ENCODE data around the gene UBE2D2.

UBE2D2 gene

DNA sequence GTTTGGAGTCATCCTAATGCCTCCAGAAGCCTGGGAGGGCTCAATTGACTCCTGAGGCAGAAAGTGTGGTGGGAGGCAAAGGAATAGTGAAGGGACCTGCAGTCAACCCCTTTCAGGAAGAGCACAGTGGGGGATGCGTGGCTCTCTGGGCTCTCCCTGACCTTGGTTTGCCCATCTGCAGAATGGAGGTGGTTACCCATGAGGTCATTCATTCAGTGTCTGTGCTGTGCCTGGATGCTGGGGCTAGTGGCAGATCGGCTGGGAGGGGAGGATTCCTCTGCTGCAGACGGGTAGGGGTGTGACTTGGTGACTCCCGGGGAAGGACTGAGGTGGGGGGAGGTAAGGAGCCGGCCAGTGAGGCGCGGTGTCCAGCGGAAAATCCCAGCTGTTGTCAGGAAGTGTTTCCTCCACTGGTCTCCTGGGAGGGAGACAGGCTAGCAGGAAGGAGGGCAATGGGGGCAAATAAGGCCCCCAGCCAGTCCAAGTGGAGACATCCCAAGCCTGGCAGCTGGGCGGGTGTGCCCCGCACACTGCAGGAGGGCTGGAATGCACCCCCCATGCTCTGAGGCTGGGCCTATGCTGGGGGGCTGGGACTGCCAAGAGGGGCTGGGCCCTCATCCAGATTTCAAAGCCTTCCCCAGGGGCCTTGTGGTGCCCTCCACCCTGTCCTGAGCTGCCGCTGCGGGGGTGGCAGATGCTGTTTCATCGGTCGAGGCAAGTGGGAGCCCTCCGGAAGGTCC lies 98.0 kb downstream of the UBE2D2 start:
- DNase-seq (ENCODE audit: extremely low read depth in 1 of 2, low read depth in 1 of 2), result no peak

DNA sequence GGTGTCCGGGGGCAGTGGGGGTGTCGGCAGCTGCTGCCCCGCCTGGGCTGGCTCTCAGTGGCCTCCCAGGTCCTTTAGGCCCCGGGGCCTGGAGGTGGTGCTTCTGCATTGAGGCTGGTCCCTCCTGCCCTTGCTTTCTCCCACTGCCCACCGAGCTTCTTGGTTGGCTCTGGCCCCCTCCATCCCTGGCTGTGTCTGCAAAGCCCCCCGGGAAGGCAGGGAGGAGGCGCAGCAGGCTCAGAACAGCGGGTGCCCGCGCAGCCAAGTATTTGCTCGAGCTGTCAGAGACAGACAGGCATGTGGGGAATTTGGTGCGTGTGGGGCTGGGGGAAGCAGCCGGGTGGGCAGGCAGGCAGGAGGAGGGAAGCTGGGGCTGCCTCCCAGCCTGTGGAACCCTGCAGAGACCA lies 98.6 kb downstream of the UBE2D2 start:
- no peak for DNase-seq (ENCODE audit: extremely low read depth in 1 of 2, low read depth in 1 of 2)

DNA sequence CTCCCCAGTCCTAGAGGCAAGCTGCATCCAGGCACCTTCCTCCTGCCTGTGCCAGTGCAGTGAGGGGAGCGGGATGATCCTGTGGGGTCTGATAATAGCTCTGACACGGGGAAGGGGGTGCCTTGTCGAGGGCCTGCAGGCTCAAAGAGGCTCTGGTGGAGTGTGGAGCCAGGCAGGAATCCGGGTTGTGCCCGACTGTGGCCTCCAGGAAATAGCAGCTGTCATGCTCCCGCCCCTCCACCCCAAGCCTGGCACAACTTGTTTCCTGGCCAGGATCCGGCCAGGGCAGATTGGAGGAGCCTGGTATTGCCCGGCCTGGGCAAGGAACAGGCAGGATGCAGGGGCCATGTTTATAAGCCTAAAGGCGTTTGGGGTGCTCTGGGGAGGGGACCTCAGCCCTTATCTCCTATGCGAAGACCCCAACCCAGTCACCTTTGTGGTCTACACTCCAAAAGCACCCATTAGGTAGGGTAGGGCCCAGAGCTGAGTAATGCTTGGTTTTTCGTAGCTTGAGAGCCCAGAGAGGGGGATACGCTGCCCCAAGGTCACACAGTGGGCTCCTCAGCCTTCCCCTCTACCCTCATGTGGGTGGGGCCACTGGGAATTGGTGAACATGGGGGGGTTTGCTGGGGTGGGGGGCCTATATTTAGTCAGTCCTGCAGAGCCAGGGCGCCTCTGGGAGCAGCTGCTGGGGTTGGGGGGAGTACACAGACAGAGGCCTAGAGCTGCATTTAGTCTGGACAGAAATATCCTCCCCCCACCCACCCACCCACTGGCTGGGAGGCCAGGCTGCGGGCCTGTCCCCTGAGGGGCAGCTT lies 99.2 kb downstream of the UBE2D2 start:
- DNase-seq (ENCODE audit: extremely low read depth in 1 of 2, low read depth in 1 of 2), result no peak

DNA sequence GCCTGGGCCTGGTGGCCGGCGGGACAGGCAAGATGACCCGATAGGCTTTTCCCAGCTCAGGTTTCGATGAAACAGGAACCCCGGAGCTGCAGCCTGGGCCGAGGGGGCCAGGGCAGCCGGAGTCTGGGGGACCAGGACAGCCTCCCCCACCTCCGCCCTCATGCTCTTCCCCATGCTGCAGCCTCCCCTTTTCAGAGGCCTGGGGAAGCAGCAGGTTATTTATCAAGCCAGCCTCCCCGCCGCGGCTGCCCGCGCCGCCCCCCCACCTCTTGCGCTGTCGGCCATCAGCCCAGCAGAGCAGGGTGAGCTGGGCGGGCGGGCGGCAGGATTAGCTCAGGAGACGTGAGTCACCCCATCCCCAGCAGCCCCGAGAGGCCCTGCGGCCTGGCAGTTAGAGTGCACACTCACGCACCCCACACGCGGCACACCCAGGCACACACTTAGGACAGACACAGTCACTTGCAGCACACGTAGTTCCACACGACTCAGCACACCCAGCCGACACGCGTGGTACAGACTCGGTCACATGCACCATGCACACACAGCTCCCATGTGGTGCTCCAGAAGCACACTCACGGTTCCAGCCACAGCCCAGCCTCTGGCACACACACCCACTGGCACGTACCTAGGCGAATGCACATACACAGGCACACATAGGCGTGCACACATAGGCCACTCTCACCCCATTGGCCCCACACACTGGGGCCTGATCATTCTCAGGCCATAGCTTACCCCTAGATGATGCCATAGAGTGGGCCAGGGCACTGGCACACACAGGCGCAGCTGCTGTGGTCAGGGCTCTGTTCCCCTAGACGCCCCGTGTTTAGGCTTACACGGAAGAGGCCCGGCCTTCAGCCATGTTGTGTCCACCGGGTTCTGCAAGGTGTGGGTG lies 100.0 kb downstream of the UBE2D2 start:
- no peak for DNase-seq (ENCODE audit: extremely low read depth in 1 of 2, low read depth in 1 of 2)

DNA sequence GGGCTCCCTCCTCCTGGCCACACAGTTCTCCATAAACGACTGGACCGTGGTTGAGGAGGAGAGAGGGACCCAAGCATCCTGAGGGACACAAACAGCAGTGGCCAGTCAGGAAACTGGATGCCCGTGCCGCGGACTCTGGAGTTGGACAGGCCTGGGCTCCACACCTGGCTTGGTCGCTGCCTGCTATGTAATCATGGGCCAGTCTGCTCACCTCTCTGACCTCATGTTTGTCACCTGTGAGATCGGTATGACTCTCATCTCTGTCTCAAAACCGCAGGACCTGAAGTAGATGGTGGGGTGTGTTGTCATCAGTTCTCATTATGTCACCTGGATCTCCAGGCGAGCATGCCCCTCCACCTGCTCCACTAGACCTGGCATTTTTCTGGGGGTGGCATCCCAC lies 101.5 kb downstream of the UBE2D2 start:
- no peak for DNase-seq (ENCODE audit: extremely low read depth in 1 of 2, low read depth in 1 of 2)

DNA sequence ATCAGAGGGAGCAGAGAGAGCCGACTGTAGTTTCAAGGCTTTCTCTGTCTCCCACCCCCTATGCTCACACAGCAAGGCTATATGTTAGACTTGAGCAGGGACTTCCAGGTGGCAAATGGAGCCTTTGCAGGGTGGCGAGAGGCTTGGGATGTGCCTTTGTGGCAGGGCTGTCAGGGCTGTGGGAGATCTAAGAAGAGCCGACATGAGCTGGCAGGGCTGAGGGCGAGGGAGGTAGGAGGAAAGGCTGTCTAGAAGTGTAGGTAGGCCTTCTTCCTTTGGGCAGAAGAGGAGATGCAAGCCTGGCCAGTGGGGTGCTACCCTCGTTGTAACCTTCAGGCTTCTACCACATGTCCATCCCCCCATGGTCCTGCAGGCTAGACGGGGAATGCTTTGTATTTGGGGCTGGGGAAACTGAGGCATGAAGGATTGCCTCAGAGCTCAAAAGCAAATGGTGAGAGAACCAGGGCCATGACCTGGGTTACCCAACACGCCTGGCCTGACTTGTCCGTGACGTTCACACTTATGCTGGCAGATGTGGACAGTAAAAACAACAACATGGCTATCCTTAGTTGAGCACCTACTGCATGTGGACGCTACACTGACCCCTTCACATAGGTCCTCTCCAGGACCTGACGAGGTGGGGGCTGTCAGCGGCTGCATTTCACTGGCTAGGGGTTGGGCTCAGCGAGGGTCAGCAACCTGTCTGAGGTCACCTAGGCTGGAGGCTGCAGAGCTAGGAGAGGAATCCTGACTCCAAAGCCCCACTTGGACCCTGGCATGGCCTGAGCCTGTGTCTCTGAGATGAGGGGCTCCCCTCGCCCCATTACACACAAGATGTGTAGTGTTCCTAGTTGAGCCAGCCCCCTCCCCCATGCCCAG lies 102.3 kb downstream of the UBE2D2 start:
- no peak for DNase-seq (ENCODE audit: extremely low read depth in 1 of 2, low read depth in 1 of 2)

DNA sequence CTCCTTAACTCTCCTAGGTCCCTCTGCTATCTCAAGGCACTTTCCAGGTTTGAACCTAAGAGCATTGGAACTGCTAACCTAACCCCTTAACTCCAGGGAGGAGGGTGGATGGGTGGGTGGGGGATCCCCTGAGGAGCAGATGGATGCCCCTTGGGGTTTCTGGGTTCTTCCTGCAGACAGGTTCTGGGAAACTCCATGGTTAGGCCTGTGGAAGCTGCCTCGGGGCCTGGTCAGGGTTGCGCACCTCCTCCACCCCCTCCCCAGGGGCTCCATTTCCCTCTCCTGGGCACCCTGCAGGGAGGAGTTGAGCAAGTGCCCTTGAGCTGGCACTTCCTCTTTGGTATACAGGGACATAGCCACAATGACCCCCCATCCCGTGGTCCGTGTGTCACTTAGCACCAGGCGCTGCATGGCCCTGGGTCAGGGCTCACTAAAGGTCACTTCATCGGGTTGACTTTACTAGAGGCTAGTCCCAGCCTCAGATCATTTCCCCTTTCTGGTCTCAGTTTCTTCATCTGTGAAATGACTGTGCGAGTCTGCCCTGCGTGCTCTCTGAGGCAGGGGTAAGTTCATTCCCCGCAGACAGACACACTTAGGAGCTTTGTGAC lies 103.1 kb downstream of the UBE2D2 start:
- no peak for DNase-seq (ENCODE audit: extremely low read depth in 1 of 2, low read depth in 1 of 2)

DNA sequence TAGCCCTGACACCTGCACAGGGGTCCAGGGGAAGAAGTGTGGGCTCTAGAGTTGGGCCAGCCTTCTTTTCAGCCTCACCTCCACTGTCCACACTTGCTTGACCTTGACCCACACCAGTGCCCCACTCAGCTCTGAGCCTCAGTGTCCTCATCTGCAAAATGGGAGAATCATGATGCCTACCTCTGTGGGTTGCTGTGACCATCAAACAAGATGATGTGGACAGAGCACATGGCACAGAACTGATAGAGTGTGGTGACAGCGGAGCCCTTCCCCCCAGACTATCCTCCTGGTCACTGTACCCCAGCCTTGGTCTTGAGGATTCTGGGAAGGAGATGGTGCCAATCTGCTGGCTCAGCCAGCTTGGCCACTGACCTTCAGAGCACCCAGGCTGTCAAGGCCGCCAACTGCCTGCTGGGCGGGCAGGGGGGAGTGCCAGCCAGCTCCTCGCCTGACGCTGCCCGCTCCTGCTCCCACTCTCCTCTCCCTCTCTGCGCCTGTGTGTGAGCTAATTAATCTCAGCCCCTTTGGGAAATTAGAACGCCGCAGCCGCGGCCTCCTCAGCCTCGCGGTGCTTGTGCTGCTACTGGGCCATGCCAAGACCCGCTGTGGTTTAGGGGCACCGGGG lies 103.7 kb downstream of the UBE2D2 start:
- DNase-seq (ENCODE audit: extremely low read depth in 1 of 2, low read depth in 1 of 2), result no peak

DNA sequence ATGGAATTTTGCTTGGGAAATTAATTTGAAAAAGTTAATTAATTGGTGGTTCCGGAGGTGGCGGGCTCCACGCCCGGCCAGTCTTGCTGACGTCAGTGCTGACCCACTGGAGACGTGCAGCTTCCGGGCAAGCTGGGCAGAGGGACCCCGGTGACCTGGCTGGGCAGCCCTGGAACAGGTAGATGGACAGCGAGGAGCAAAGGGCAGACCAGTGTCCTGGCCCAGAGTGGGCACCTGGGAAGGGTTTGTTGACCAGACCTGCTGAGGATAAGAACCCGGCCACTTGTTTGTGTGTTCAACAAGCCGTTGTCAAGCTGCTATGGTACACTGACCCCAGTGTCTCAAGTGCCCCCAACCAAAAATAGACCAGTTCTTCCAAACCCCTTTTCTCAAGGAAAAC lies 104.5 kb downstream of the UBE2D2 start:
- DNase-seq (ENCODE audit: extremely low read depth in 1 of 2, low read depth in 1 of 2), result no peak

DNA sequence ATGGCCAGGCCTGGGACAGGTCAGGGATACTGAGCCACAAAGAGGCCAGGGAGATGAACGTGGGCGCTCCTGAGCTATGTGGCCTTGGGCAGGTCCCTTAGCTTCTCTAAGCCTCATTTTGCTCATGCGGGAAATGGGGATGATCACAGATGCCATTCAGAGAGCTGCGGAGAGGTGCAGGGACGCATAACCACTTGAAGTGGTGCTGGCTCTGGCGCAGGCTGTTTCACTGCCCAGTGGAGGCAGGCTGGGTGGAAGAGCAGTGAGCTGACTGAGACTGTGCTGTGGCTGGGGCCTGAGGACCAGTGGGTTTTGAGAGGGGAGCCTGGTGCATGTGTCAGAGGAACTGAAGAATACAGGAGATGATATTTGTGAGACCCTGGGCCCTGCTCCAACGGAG lies 105.4 kb downstream of the UBE2D2 start:
- no peak for DNase-seq (ENCODE audit: extremely low read depth in 1 of 2, low read depth in 1 of 2)

DNA sequence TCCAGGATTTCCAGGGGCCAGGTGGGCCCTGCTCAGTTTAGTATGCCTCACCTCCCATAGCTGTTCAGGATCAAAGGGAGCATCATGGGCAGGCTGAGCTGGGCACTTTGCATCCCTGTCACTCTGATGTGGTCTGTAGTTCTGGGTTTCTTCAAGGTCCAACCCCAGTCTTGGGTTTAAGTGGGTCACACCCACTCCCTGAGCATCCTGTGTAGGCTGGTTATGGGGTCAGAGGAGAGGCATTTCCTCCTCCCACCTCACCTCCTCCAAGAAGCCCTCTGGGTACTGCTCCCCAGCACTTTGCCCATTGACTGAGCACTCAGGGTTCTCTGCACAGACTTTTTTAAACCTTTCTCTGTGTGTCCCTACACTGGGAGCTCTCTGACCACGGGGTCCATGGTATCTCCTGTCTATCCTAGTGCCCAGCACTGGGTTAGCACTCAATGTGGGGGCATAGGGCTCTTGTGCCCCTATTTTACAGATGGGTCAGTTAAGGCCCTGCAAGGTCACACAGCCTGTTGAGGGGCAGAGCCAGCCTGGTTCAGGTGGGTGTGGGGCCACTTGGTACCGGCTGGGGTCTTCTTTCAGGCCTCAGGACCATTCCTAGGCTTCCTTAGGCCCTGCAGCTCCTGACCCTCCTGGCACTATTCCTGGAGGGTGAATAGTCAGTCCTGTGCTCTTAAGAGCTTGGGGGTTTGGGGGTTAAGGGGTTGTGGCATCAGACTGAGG lies 106.0 kb downstream of the UBE2D2 start:
- DNase-seq (ENCODE audit: extremely low read depth in 1 of 2, low read depth in 1 of 2), result no peak

DNA sequence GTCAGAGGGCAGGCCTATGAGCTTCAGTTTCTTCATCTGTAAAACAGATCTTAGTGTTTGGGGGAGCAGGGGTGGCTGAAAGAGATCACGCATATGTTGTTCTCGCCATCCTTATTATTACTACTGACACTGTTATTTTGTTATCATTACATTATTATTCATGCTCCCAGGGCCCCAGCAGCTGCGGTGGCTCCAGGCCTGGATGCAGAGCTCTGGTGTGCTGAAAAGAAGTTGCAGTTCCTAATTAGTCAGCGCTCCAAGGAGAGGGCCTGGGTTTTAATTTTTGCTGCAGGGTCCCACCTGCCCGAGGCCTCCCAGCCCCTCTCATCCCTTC lies 106.6 kb downstream of the UBE2D2 start:
- DNase-seq (ENCODE audit: extremely low read depth in 1 of 2, low read depth in 1 of 2), result no peak

DNA sequence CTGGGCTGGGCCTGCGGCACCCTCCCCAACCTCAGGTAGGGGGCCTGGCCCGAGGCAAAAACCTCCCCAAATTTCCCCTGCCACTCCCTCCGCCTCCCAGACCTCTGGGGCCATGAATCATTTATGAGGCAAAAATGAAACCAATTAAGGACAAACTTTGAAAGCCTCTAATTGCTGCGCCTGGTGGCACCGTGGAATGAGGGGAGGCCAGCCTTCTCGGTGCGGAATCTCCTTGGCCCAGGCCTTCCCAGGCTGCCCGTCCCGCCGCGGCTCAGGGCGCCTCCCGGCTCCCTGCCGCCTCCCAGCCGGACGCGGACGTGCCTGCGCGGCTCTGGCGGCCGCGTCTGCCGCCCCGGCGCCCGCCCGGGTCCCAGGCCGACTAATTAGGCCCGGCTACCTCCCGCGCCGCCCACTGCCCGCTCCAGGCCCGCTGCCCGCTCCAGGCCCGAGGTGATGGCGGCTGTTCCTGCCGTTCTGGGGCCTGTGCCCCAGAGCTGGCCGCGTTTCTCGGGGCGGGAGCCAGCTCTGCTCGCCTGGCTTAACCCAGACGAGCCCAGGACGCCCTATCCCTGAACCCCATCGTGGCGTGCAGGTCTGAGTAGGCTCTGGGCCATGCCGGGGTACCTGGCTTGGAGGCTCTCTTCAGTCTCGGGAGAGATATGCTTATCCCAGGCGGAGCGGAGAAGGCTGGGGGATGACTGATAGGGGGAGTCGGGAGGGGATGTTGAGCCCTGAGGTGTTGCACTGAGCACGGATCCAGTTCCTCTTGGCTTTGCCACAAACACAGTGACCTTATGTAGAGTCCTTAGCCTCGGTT lies 107.1 kb downstream of the UBE2D2 start:
- no peak for DNase-seq (ENCODE audit: extremely low read depth in 1 of 2, low read depth in 1 of 2)

DNA sequence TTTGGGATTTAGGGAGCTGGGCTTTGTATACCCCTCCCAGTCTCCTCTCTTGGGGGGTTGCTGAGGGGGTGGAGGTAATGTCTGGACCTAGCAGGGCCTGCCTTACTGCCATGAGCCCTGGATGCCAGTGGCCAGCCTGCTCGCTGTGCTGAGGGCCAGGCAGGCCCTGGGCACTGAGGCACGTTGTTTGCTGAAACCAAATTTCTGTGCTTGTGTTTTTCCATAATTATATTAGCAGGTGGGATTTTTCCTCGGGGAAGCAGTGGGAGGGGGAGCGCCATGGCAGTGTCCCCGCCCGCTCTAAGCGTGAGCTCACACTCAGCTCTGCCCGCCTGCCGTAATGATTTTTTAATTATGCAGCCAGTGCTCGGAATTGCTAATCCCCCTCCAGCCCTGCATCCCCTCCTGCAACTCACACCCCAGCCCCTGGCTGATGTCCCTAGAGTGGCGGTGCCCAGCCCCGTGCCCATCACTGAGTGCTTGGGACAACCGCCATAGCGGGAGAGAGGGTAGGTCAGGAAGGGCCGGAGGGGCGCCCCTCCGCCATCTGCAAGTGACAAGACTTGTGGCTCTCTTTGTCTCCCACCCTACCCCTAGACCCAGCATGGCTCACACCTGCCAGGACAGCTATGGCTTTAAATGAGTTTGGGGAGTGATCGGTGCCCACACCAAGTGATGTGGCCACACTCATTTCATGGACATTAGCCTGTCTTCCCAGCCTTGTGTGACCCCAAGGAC lies 108.0 kb downstream of the UBE2D2 start:
- no peak for DNase-seq (ENCODE audit: extremely low read depth in 1 of 2, low read depth in 1 of 2)

DNA sequence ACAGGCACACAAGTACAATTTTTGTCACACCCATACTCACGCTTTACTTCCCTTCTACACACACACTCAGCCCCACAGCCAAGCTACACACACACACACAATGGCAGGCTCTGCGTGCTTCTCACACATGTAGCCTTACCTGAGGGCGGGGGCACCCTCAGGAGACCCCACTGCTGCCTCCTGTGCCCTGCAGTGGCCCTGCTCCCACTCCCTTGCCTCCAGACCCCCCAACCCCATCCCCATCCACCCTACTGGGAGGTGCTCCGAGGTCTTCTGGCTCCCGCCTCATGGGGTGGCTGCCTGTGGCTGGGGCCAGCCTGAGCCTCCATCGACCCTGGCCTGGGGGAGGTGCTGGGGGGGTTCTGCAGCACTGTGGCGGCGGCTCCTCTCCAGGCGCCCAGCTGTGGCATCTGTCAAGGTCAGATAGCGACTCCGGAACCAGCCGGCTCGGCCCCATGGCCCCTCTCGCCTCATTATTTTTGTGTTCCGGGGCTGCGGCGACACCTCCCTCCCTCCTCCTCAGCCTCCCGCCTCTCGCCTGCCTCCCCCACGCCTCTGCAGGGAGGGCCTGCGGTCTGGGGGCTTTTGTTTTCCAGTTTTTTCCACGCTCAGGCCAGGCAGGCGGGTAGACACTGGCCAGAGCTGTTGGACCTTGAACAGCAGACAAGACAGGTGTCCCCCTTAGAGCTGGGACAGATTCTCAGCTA lies 108.7 kb downstream of the UBE2D2 start:
- no peak for DNase-seq (ENCODE audit: extremely low read depth in 1 of 2, low read depth in 1 of 2)

DNA sequence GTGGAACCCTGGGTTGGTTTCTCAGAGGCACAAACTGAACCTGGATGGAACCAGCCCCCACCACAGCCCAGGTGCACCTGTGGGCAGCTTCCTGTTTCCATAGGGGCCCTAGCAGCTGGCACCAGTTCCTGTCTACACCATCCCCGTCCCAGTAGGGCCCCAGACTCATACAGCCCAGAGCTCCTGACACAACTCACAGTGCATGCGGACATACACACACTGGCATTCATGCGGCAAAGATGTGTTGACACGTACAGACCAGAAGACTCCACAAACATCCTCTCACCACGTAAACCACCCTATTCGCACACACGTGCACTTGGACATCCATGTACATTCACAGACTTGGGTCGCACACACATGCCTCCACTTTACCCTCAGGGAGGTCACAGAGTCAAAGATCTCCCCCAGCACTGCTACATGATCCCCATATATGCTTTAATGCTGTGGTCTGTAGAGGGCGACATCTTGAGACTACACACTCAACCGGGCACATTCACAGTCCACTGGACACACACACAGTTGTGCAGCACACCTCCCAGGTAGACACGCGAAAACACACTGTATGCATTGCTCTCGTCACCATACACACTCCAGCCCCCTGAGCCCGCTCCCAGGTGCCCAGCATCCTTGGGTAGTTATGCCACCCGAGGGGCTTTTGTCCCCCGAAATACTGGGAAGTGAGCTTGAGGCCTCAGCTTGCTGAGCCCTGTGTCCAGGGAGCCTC lies 109.4 kb downstream of the UBE2D2 start:
- DNase-seq (ENCODE audit: extremely low read depth in 1 of 2, low read depth in 1 of 2), result no peak

All from stimulated activated CD8-positive, alpha-beta memory T cell treated with anti-CD3 and anti-CD28 coated beads, Interleukin-7, amount 100 ng/mL, for 48 hours (primary cell).